ENCODE data around the gene ATP2A2. TPM values are rescaled to one million over a fixed set of nuclear protein-coding genes. Genes with fewer than 3 reads are reported as not detected.

The ATP2A2 gene
- total and polyA plus RNA-seq, 2 of the 4 experiments (the other 2 are of a cell fraction) = 166 to 225 TPM

GRCh38 chr12:110355073-110355472 lies 74.0 kb downstream of the ATP2A2 start:
- intact Hi-C loops (cut with micrococcal nuclease) = no loop called here
- Histone ChIP-seq H2AK9ac (replicated peaks; ENCODE audit: low read depth, low read length, poor library complexity) (no peak overlapping the region), H3K4me1 (ENCODE audit: control insufficient read depth, insufficient read depth, low read length) (no peaks in the 10 kb centered on the region), H2BK5ac (ENCODE audit: low read depth, low read length, poor library complexity, severe bottlenecking) (no peak overlapping the region), H3K14ac (replicated peaks; ENCODE audit: low read depth, low read length) (no peak overlapping the region), H4K91ac (ENCODE audit: insufficient read depth, low read depth, low read length) (no peak overlapping the region), H2BK20ac (ENCODE audit: low read depth, low read length) (no peak overlapping the region), H3K9me1 (ENCODE audit: insufficient read depth, low read length) (peaks cover 9% of the 10 kb centered on the region), H3K4me3 (ENCODE audit: insufficient read depth, low read depth, low read length) (no peak overlapping the region), H3K27me3 (ENCODE audit: control insufficient read depth, insufficient read depth, low read length) (no peaks in the 10 kb centered on the region), H3K4ac (ENCODE audit: low read depth, low read length) (no peak overlapping the region), H3K56ac (ENCODE audit: extremely low read depth, insufficient read depth, low read length) (no peak overlapping the region), H2BK15ac (ENCODE audit: low read depth, low read length) (no peak overlapping the region), H3K9me3 (ENCODE audit: control insufficient read depth, insufficient read depth, low read length) (no peaks in the 10 kb centered on the region), H3K27ac (ENCODE audit: insufficient read depth, low read length) (no peak overlapping the region), H3K23ac (ENCODE audit: low read depth, low read length) (no peak overlapping the region), H3K36me3 (ENCODE audit: control insufficient read depth, insufficient read depth, low read length) (peaks cover 10% of the 10 kb centered on the region), H2AFZ (replicated peaks; ENCODE audit: low read length, poor library complexity) (no peak overlapping the region), H3K4me2 (ENCODE audit: low read depth, low read length) (no peak overlapping the region), H3K9ac (ENCODE audit: low read depth, low read length) (no peak overlapping the region), H4K20me1 (ENCODE audit: insufficient read depth, low read length) (peaks cover 9% of the 10 kb centered on the region; the same call in 1 of the 2 replicates), H3K18ac (ENCODE audit: low read depth, low read length) (no peak overlapping the region), H4K8ac (ENCODE audit: low read depth in 2 of 2, low read length in 2 of 2) (no peak overlapping the region), H3K79me1 (ENCODE audit: low read depth in 1 of 2, low read length in 2 of 2) (peaks cover 0 to 4% of the 10 kb centered on the region in 2 experiments; a peak in 1 of 4 replicates), H4K5ac (ENCODE audit: low read depth, low read length) (no peak overlapping the region), H2BK120ac (ENCODE audit: low read depth, low read length) (no peak overlapping the region), H2AK5ac (ENCODE audit: low read depth, low read length) (no peak overlapping the region)
- dilution Hi-C loops (cut with HindIII; ENCODE audit: low sequenced_read_pairs, unreplicated experiment) = no loop called here
- in situ Hi-C loops (cut with MboI; ENCODE audit: low sequenced_read_pairs) = no loop called here
- DNase-seq (no peak), ATAC-seq (ENCODE audit: low read depth) (peak; percentile 36; the same call in 1 of the 2 replicates)
- ChIA-PET POLR2A (ENCODE audit: unreplicated experiment) (no interaction called here), CTCF (no interaction called here)
- BruUV-seq (replicated peaks) = no TSS peak
- 0 out of 2 replicates have a peak, but pooled peaks have one; percentile 14 for TF ChIP-seq SMC3 (IDR thresholded peaks at IDR 0.05; ENCODE audit: low read depth, low read length)
- peak; percentile 29; the same call in 1 of the 2 replicates for TF ChIP-seq CTCF (conservative IDR thresholded peaks at IDR 0.05; ENCODE audit: low read depth, low read length)
- TF ChIP-seq MAFK (IDR thresholded peaks at IDR 0.05; ENCODE audit: low read depth, low read length) = no peak
- no CpG with 5 or more reads among the region's 3 CpGs for WGBS, 2 experiments (ENCODE audit: extremely low coverage in 2 of 2, insufficient read length in 1 of 2)
